ENCODE measurements around the gene GFRA4.

GFRA4 gene

GRCh38 chr20:3691897-3692296 lies 28.7 kb upstream of the GFRA4 start:
- H3K27ac ChIP-seq = no peak overlapping the region
- intact Hi-C loops (cut with DNase I; ENCODE audit: low total_unique reads) = no loop called here
- no peak for DNase-seq
- no peak for TF ChIP-seq CTCF (IDR thresholded peaks at IDR 0.05)
- H3K36me3 ChIP-seq = no peaks in the 10 kb centered on the region
- no peak overlapping the region for H3K4me3 ChIP-seq
- no peaks in the 10 kb centered on the region for H3K27me3 ChIP-seq
- H3K9me3 ChIP-seq = peaks cover 0 to 8% (median 7%) of the 10 kb centered on the region in 3 donors
- peaks cover 3 to 12% (median 9%) of the 10 kb centered on the region in 4 donors for H3K4me1 ChIP-seq

- DNase-seq = no peak
Observed at GRCh38 chr20:3691306-3691705, 28.1 kb upstream of the GFRA4 start.

GRCh38 chr20:3690413-3690812 lies 27.2 kb upstream of the GFRA4 start:
- Histone ChIP-seq H3K27ac (no peak overlapping the region), H3K36me3 (no peaks in the 10 kb centered on the region), H3K4me3 (no peak overlapping the region), H3K9me3 (no peaks in the 10 kb centered on the region), H3K27me3 (no peaks in the 10 kb centered on the region), H3K4me1 (peaks cover 3 to 21% (median 16%) of the 10 kb centered on the region in 4 donors)
- no peak for TF ChIP-seq CTCF (IDR thresholded peaks at IDR 0.05)
- no peak for DNase-seq
- intact Hi-C loops (cut with DNase I; ENCODE audit: low total_unique reads) = no loop called here

More at GRCh38 chr20:3691306-3691705, 28.1 kb upstream of the GFRA4 start:
- H3K27ac ChIP-seq = no peak overlapping the region
- peaks cover 3 to 18% (median 14%) of the 10 kb centered on the region in 4 donors for H3K4me1 ChIP-seq
- H3K4me3 ChIP-seq = no peak overlapping the region
- intact Hi-C loops (cut with DNase I; ENCODE audit: low total_unique reads) = no loop called here
- H3K27me3 ChIP-seq = no peaks in the 10 kb centered on the region
- H3K9me3 ChIP-seq = peaks cover 0 to 2% (median 2%) of the 10 kb centered on the region in 3 donors
- H3K36me3 ChIP-seq = no peaks in the 10 kb centered on the region
- no peak for TF ChIP-seq CTCF (IDR thresholded peaks at IDR 0.05)

GRCh38 chr20:3689978-3690377 lies 26.8 kb upstream of the GFRA4 start:
- H3K27ac ChIP-seq = no peak overlapping the region
- H3K36me3 ChIP-seq = no peaks in the 10 kb centered on the region
- DNase-seq = no peak
- intact Hi-C loops (cut with DNase I; ENCODE audit: low total_unique reads) = no loop called here
- no peak for TF ChIP-seq CTCF (IDR thresholded peaks at IDR 0.05)
- no peak overlapping the region for H3K4me3 ChIP-seq
- H3K9me3 ChIP-seq = no peaks in the 10 kb centered on the region
- no peaks in the 10 kb centered on the region for H3K27me3 ChIP-seq
- H3K4me1 ChIP-seq = peaks cover 3 to 21% (median 16%) of the 10 kb centered on the region in 4 donors

GRCh38 chr20:3687655-3688054 lies 24.5 kb upstream of the GFRA4 start:
- DNase-seq = no peak
- Histone ChIP-seq H3K27ac (peak overlapping the region; percentile 58 to 65), H3K4me3 (no peak overlapping the region), H3K4me1 (peaks cover 3 to 21% (median 16%) of the 10 kb centered on the region in 4 donors), H3K36me3 (no peaks in the 10 kb centered on the region), H3K9me3 (no peaks in the 10 kb centered on the region), H3K27me3 (no peaks in the 10 kb centered on the region)
- intact Hi-C loops (cut with DNase I; ENCODE audit: low total_unique reads) = no loop called here
- no peak for TF ChIP-seq CTCF (IDR thresholded peaks at IDR 0.05)

GRCh38 chr20:3686867-3687321 lies 23.7 kb upstream of the GFRA4 start:
- intact Hi-C loops (cut with DNase I; ENCODE audit: low total_unique reads) = no loop called here
- TF ChIP-seq CTCF (IDR thresholded peaks at IDR 0.05) = no peak
- H3K36me3 ChIP-seq = no peaks in the 10 kb centered on the region
- H3K4me1 ChIP-seq = peaks cover 3 to 27% (median 19%) of the 10 kb centered on the region in 4 donors
- DNase-seq = peak; percentile 92 to 93
- H3K4me3 ChIP-seq = no peak overlapping the region
- no peaks in the 10 kb centered on the region for H3K27me3 ChIP-seq
- no peaks in the 10 kb centered on the region for H3K9me3 ChIP-seq
- peak overlapping the region; percentile 58 to 65 for H3K27ac ChIP-seq

All from tibial artery (tissue), 4 donors.